ENCODE measurements around the gene MAP3K5. TPM values are rescaled to one million over a fixed set of nuclear protein-coding genes. Genes with fewer than 3 reads are reported as not detected.
A peak's percentile ranks its signal among the peaks of the same experiment; 100 is the strongest.

Gene MAP3K5
- total RNA-seq, 1 donor from 2014 or later = 6.8 TPM

DNA sequence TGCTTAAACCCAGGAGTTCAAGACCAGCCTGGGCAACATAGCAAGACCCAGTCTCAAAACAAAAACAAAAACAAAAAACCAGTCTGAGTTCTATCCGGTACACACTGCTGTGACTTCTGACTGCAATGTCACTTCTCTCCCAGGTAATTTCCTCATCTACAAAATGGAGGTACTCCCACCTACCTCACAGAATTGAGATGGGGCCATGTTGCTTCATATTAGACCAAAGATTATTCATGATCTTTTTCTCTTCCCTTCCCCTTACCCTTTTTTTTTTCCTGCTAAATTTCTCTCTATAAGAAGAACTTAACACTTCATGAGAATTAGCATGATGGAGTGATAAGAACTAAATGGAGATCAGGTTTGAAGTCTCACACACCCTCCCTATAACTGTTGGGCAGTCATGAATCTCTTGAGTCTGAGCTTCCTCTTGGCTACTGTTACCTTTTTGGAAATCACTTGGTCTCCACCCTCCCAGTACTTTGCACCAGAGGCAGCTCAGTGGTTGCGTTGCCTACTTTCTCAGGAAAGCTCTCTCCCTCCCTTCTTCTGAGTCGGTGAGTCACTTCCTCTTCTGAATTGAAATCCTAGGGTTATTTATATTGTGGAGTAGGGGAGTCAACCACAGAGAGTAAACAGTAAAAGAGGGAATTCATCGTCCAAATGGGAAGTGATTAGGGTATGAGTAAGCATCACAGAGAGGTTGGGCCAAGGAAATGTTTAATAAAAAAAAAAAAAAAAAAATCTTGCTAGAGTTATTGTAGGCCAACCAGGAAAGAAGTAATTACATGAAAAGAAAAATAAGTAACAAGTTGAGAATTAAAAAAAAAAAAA lies 182.2 kb downstream of the MAP3K5 start:
- Histone ChIP-seq H3K9ac (ENCODE audit: low read depth in 1 of 3, low read length in 3 of 3) (no peak overlapping the region), H3K4me1 (ENCODE audit: control insufficient read depth in 3 of 3, insufficient read depth in 3 of 3, low read length in 3 of 3) (peaks cover 0 to 6% (median 0%) of the 10 kb centered on the region in 3 donors), H3K27ac (ENCODE audit: low read depth, low read length) (no peak overlapping the region), H3K36me3 (ENCODE audit: control insufficient read depth in 3 of 3, insufficient read depth in 3 of 3, low read length in 3 of 3) (no peaks in the 10 kb centered on the region), H3K27me3 (ENCODE audit: control insufficient read depth in 3 of 3, insufficient read depth in 3 of 3, low read length in 3 of 3) (no peaks in the 10 kb centered on the region), H3K4me3 (ENCODE audit: low read length in 3 of 3) (no peak overlapping the region), H3K9me3 (ENCODE audit: control insufficient read depth in 3 of 3, low read length in 3 of 3) (no peaks in the 10 kb centered on the region)

DNA sequence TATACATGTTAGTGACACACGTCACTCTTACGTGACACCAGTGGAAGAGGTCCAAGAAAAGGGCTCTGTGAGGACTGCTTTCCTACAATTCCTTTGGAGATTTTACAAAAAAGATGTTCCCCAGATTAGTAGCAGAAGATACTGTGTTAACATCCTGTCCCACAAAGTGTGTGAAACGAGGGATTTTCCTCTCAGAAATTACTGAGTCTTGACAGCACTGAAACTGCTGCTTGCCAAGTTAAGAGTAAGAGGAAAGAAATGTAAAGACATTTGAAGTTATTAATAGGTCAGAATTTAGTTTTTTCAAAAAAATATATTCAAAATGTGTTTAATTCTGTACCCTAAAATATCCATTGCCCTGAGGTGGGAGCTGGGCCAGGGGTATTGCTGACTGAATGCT lies 183.3 kb downstream of the MAP3K5 start:
- peaks cover 0 to 6% (median 0%) of the 10 kb centered on the region in 3 donors for H3K4me1 ChIP-seq (ENCODE audit: control insufficient read depth in 3 of 3, insufficient read depth in 3 of 3, low read length in 3 of 3)
- H3K9me3 ChIP-seq (ENCODE audit: control insufficient read depth in 3 of 3, low read length in 3 of 3) = no peaks in the 10 kb centered on the region
- H3K27ac ChIP-seq (ENCODE audit: low read depth, low read length) = no peak overlapping the region
- H3K27me3 ChIP-seq (ENCODE audit: control insufficient read depth in 3 of 3, insufficient read depth in 3 of 3, low read length in 3 of 3) = no peaks in the 10 kb centered on the region
- H3K9ac ChIP-seq (ENCODE audit: low read depth in 1 of 3, low read length in 3 of 3) = no peak overlapping the region
- H3K36me3 ChIP-seq (ENCODE audit: control insufficient read depth in 3 of 3, insufficient read depth in 3 of 3, low read length in 3 of 3) = no peaks in the 10 kb centered on the region
- H3K4me3 ChIP-seq (ENCODE audit: low read length in 3 of 3) = no peak overlapping the region

DNA sequence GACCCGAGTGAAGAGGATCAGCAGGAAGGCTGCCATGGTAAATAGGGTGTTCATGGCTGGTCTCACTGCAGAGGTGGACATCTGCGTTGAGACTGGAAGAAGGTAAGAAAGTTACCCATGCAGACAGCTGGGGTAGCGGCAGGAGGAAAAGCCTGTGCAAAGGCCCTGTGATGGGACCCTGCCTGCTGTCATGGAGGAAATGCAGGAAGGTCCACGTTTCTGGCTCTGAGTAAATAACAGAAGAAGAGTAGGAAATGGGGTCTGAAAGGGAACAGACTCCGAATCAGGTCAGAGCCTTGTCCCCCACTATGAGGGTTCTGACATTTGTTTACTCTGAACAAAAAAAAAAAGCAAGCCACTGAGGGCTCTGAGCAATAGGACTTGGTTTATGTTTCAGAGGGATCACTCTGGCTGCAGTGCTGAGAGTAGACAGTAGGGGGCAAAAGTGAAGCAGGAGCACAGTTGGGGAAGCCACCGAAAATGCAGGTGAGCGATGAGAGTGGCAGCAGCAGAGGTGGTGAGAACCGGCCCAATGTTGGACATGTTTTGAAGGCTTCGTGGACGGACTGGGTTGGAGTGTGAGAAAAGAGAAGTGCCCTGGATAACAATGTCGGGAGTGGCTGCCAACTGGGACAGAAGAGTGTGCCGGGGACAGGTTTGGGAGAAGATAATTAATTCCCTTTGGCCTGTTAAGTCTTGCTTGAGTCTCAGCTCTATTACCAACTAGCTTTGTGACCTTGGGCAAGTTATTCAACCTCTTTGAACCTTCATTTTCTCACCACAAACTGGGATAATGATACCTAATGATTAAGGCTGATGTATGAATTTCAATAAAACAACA lies 184.1 kb downstream of the MAP3K5 start:
- H3K9me3 ChIP-seq (ENCODE audit: control insufficient read depth in 3 of 3, low read length in 3 of 3) = no peaks in the 10 kb centered on the region
- no peaks in the 10 kb centered on the region for H3K27me3 ChIP-seq (ENCODE audit: control insufficient read depth in 3 of 3, insufficient read depth in 3 of 3, low read length in 3 of 3)
- no peaks in the 10 kb centered on the region for H3K36me3 ChIP-seq (ENCODE audit: control insufficient read depth in 3 of 3, insufficient read depth in 3 of 3, low read length in 3 of 3)
- H3K4me3 ChIP-seq (ENCODE audit: low read length in 3 of 3) = no peak overlapping the region
- H3K27ac ChIP-seq (ENCODE audit: low read depth, low read length) = no peak overlapping the region
- H3K4me1 ChIP-seq (ENCODE audit: control insufficient read depth in 3 of 3, insufficient read depth in 3 of 3, low read length in 3 of 3) = peaks cover 0 to 6% (median 0%) of the 10 kb centered on the region in 3 donors
- no peak overlapping the region for H3K9ac ChIP-seq (ENCODE audit: low read depth in 1 of 3, low read length in 3 of 3)

DNA sequence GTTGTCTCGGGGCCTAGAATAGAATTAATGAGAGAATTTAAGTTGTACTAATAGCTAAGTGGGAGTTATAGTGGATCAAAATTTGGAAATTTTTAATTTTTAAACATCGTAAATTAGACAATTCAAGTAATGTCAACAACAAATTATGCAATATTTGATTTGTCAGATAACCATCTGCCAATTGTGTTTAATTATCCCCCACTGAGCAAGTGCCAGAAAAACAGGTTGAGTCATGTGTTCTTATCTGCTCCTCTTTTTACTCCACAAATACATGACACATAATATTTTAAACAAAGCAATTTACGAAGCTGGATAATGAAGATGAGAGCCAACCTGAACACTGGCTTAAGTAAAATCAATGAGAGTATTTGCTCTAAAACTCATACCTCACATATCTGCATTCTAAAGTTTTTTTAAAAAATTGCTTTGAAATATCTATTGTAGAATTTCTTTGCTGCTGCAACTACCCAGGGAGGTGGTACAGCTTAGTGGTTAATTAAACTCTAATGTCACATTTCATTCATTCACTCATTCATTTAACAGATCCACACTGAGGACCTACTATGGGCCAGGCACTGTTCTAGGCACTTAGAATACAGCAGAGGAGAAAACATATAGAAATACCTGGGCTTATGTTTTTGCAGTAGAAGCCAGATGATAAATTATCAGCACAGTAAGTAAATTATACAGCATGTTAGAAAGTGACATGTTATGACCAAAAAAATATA lies 184.9 kb downstream of the MAP3K5 start:
- no peak overlapping the region for H3K4me3 ChIP-seq (ENCODE audit: low read length in 3 of 3)
- no peak overlapping the region for H3K9ac ChIP-seq (ENCODE audit: low read depth in 1 of 3, low read length in 3 of 3)
- H3K9me3 ChIP-seq (ENCODE audit: control insufficient read depth in 3 of 3, low read length in 3 of 3) = no peaks in the 10 kb centered on the region
- no peak overlapping the region for H3K27ac ChIP-seq (ENCODE audit: low read depth, low read length)
- H3K27me3 ChIP-seq (ENCODE audit: control insufficient read depth in 3 of 3, insufficient read depth in 3 of 3, low read length in 3 of 3) = no peaks in the 10 kb centered on the region
- no peaks in the 10 kb centered on the region for H3K36me3 ChIP-seq (ENCODE audit: control insufficient read depth in 3 of 3, insufficient read depth in 3 of 3, low read length in 3 of 3)
- peaks cover 0 to 6% (median 0%) of the 10 kb centered on the region in 3 donors for H3K4me1 ChIP-seq (ENCODE audit: control insufficient read depth in 3 of 3, insufficient read depth in 3 of 3, low read length in 3 of 3)

DNA sequence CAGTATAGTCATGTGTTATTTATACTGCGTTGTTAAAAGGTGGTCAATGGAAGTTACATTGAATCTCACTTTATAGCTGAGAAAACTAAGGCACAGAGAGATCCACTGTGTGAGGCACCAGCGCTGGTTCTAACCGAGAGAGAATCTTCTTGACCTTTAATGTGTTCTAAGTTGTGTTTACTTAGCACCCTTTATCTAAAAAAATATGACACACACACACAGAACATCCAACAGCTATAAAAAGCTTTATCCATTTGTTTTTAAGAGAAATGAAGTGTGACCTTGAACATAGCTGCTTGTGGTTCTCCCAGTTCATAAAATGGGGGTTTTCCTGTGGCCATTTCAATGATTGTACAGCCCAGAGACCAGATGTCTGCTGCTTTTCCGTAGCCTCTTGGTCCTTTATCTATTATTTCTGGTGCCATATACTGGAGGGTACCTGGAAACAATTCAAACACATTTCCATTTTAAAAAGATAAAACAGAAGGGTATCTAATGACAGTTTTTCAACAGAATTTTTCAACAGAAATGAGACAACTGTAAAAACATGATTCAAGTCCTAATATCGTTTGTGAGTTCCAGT lies 187.3 kb downstream of the MAP3K5 start:
- Histone ChIP-seq H3K4me3 (ENCODE audit: low read length in 3 of 3) (no peak overlapping the region), H3K27ac (ENCODE audit: low read depth, low read length) (no peak overlapping the region), H3K36me3 (ENCODE audit: control insufficient read depth in 3 of 3, insufficient read depth in 3 of 3, low read length in 3 of 3) (no peaks in the 10 kb centered on the region), H3K4me1 (ENCODE audit: control insufficient read depth in 3 of 3, insufficient read depth in 3 of 3, low read length in 3 of 3) (peaks cover 0 to 15% (median 4%) of the 10 kb centered on the region in 3 donors), H3K9me3 (ENCODE audit: control insufficient read depth in 3 of 3, low read length in 3 of 3) (no peaks in the 10 kb centered on the region), H3K27me3 (ENCODE audit: control insufficient read depth in 3 of 3, insufficient read depth in 3 of 3, low read length in 3 of 3) (no peaks in the 10 kb centered on the region), H3K9ac (ENCODE audit: low read depth in 1 of 3, low read length in 3 of 3) (no peak overlapping the region)

DNA sequence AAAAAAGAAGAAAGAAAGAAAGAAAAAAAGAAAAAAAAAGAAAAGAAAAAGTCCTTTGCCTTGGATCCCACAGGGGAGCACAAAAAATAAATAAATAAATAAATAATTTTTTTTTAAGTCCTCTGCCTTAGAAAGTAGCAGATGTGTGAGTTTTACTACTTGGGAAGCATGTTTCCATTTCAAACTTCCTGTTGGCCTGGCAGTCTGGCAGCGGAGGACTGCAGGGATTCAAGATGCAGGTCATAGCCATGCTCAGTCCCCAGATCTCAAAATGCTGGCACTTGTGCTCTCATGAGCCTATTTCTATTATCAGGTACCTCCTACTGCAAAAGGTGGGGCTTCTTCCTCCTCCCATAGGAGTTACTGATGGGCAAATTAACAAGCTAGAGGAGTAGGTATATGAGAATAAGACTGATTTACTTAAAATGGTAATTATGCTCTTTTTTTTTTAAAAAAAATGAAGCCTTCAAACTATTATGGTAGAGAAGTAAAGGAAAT lies 187.9 kb downstream of the MAP3K5 start:
- Histone ChIP-seq H3K4me3 (ENCODE audit: low read length in 3 of 3) (no peak overlapping the region), H3K4me1 (ENCODE audit: control insufficient read depth in 3 of 3, insufficient read depth in 3 of 3, low read length in 3 of 3) (peaks cover 5 to 19% (median 8%) of the 10 kb centered on the region in 3 donors), H3K27ac (ENCODE audit: low read depth, low read length) (no peak overlapping the region), H3K36me3 (ENCODE audit: control insufficient read depth in 3 of 3, insufficient read depth in 3 of 3, low read length in 3 of 3) (no peaks in the 10 kb centered on the region), H3K27me3 (ENCODE audit: control insufficient read depth in 3 of 3, insufficient read depth in 3 of 3, low read length in 3 of 3) (no peaks in the 10 kb centered on the region), H3K9me3 (ENCODE audit: control insufficient read depth in 3 of 3, low read length in 3 of 3) (no peaks in the 10 kb centered on the region), H3K9ac (ENCODE audit: low read depth in 1 of 3, low read length in 3 of 3) (no peak overlapping the region)

DNA sequence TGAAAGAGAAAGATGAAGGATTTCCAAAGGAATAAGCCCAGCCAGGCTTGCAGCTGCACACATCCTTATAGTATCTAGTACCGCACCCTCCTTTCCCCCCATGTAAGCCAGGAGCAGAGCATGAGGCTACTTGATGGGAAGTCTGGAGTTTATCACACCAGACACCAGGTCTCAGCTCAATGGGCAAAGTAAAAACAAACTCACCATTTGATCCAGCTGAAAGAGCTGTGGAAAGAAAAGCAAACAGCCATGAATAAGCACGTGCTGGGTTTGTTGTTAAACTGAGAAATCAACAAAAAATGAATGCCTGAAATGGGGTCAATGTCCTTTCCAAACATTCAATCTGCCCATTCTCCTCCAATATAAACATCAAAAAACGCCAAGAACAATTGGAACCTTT lies 191.5 kb downstream of the MAP3K5 start:
- Histone ChIP-seq H3K4me1 (ENCODE audit: control insufficient read depth in 3 of 3, insufficient read depth in 3 of 3, low read length in 3 of 3) (peaks cover 6 to 22% (median 12%) of the 10 kb centered on the region in 3 donors), H3K9ac (ENCODE audit: low read depth in 1 of 3, low read length in 3 of 3) (no peak overlapping the region), H3K27me3 (ENCODE audit: control insufficient read depth in 3 of 3, insufficient read depth in 3 of 3, low read length in 3 of 3) (no peaks in the 10 kb centered on the region), H3K27ac (ENCODE audit: low read depth, low read length) (peak overlapping the region; percentile 89), H3K9me3 (ENCODE audit: control insufficient read depth in 3 of 3, low read length in 3 of 3) (no peaks in the 10 kb centered on the region), H3K4me3 (ENCODE audit: low read length in 3 of 3) (no peak overlapping the region), H3K36me3 (ENCODE audit: control insufficient read depth in 3 of 3, insufficient read depth in 3 of 3, low read length in 3 of 3) (no peaks in the 10 kb centered on the region)

DNA sequence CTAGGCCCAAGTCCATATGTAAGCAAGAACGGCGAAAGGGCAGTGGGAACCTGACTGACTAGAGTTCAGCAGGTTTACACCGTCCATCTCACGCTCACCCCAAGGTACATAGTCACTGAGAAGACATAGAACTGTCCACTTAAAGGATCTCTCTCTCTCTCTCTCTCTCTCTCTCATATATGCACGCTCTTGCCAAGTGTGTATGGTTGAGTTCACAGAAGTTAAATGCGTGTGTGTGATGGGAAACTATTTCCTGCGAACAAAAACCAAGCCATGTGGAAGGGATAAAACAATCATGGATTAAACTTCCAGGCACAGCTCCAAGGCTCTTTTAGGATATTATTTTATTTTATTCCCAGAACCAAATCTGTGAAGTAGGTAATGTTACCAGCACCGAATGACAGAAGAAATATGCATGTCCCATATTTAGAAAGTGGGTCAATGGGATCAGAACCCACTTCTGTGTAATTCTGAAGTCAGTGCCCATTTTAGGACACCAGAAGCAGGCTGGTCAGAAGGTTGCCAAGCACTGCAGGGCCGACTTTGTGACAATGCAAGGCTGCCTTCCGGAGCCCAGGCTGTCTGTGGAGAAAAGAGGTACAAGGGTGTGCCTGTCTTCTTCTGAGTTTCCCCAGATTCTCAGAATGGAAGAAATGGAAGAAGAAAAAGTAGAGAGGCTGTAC lies 192.8 kb downstream of the MAP3K5 start:
- H3K4me3 ChIP-seq (ENCODE audit: low read length in 3 of 3) = peak overlapping the region in 2 of 3 donors; percentile 37 to 38

DNA sequence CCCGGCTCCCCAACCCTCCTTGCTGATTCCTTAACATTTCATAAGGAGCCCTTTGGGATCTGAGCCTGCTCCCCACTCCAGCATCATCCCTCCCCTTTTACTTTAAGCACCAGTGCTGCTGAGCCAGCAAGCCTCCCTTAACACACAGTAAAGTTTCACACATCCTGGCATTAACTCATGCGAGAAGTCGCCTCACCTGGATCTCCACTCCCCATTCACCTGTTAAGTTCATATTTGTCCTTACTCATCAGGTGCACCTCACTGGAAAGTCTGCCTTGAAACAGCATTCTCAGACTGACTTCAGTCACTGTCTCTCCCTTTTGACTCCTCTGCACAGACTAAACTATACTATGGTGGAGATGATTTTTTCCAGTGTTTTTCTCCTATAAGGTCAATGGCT lies 194.2 kb downstream of the MAP3K5 start:
- Histone ChIP-seq H3K4me1 (ENCODE audit: control insufficient read depth in 3 of 3, insufficient read depth in 3 of 3, low read length in 3 of 3) (peaks cover 6 to 32% (median 12%) of the 10 kb centered on the region in 3 donors), H3K9ac (ENCODE audit: low read depth in 1 of 3, low read length in 3 of 3) (no peak overlapping the region), H3K9me3 (ENCODE audit: control insufficient read depth in 3 of 3, low read length in 3 of 3) (no peaks in the 10 kb centered on the region), H3K27me3 (ENCODE audit: control insufficient read depth in 3 of 3, insufficient read depth in 3 of 3, low read length in 3 of 3) (no peaks in the 10 kb centered on the region), H3K4me3 (ENCODE audit: low read length in 3 of 3) (no peak overlapping the region), H3K36me3 (ENCODE audit: control insufficient read depth in 3 of 3, insufficient read depth in 3 of 3, low read length in 3 of 3) (no peaks in the 10 kb centered on the region), H3K27ac (ENCODE audit: low read depth, low read length) (no peak overlapping the region)

More for the DNA sequence above, 192.8 kb downstream of the MAP3K5 start:
- Histone ChIP-seq H3K4me1 (ENCODE audit: control insufficient read depth in 3 of 3, insufficient read depth in 3 of 3, low read length in 3 of 3) (peaks cover 6 to 23% (median 12%) of the 10 kb centered on the region in 3 donors), H3K27me3 (ENCODE audit: control insufficient read depth in 3 of 3, insufficient read depth in 3 of 3, low read length in 3 of 3) (no peaks in the 10 kb centered on the region), H3K9ac (ENCODE audit: low read depth in 1 of 3, low read length in 3 of 3) (peak overlapping the region in 2 of 3 donors; percentile 56 to 60), H3K27ac (ENCODE audit: low read depth, low read length) (peak overlapping the region; percentile 89), H3K36me3 (ENCODE audit: control insufficient read depth in 3 of 3, insufficient read depth in 3 of 3, low read length in 3 of 3) (no peaks in the 10 kb centered on the region), H3K9me3 (ENCODE audit: control insufficient read depth in 3 of 3, low read length in 3 of 3) (no peaks in the 10 kb centered on the region)
